Fibroblast of skin of right quadriceps (primary cell): ENCODE data around the gene MICAL3.
A peak's percentile ranks its signal among the peaks of the same experiment; 100 is the strongest.

Experiments
- DNase-seq: peaks from one replicate; pipeline ENCODE4 v3.0.0-alpha.2; 2013

Gene MICAL3

GRCh38 chr22:17804331-17805080 lies 219.9 kb downstream of the MICAL3 start:
- no peak for DNase-seq

GRCh38 chr22:17803609-17804270 lies 220.6 kb downstream of the MICAL3 start:
- no peak for DNase-seq

- no peak for DNase-seq
Measured at GRCh38 chr22:17802822-17803221, 221.5 kb downstream of the MICAL3 start.

- DNase-seq = no peak
Measured at GRCh38 chr22:17802411-17802810, 221.9 kb downstream of the MICAL3 start.

GRCh38 chr22:17797721-17798559 lies 226.4 kb downstream of the MICAL3 start:
- no peak for DNase-seq

- DNase-seq = no peak
Measured at GRCh38 chr22:17796695-17797094, 227.7 kb downstream of the MICAL3 start.

GRCh38 chr22:17795661-17796548 lies 228.5 kb downstream of the MICAL3 start:
- no peak for DNase-seq

GRCh38 chr22:17794726-17795542 lies 229.4 kb downstream of the MICAL3 start:
- no peak for DNase-seq

GRCh38 chr22:17792854-17793434 lies 231.4 kb downstream of the MICAL3 start:
- no peak for DNase-seq

GRCh38 chr22:17792299-17792698 lies 232.1 kb downstream of the MICAL3 start:
- DNase-seq = no peak

- no peak for DNase-seq
Measured at GRCh38 chr22:17791196-17791595, 233.2 kb downstream of the MICAL3 start.

GRCh38 chr22:17789379-17790200 lies 234.8 kb downstream of the MICAL3 start:
- DNase-seq = no peak

GRCh38 chr22:17788528-17789378 lies 235.6 kb downstream of the MICAL3 start:
- no peak for DNase-seq

GRCh38 chr22:17787716-17788330 lies 236.5 kb downstream of the MICAL3 start:
- DNase-seq = no peak

GRCh38 chr22:17787241-17787640 lies 237.1 kb downstream of the MICAL3 start:
- no peak for DNase-seq

- DNase-seq = no peak
Measured at GRCh38 chr22:17786435-17787161, 237.8 kb downstream of the MICAL3 start.

GRCh38 chr22:17785185-17786184 lies 238.9 kb downstream of the MICAL3 start:
- DNase-seq = peak; percentile 26
